Hepatocyte (in vitro differentiated cells): Measurements from ENCODE around the gene NDUFB4. TPM values are rescaled to one million over a fixed set of nuclear protein-coding genes. Genes with fewer than 3 reads are reported as not detected.
"Not testable (repeated sequence)": the region's sequence is repeated elsewhere in the genome, so short reads cannot be mapped to it uniquely, and the experiment has no call there.

ENCODE experiments used
- DNase-seq: peaks from one replicate; pipeline ENCODE4 v3.0.0-alpha.2; 2016; ENCODE audit warnings: low spot score
- H2AFZ ChIP-seq: fragments of 200-600 bp; sonication (generic); 2 replicates; pipeline ENCODE4 v1.6.0; 2016; ENCODE audit warnings: antibody characterized with exemption, mild to moderate bottlenecking
- H3K27ac ChIP-seq: fragments of 200-600 bp; sonication (generic); 2 replicates; pipeline ENCODE4 v1.5.1; 2016; ENCODE audit warnings: mild to moderate bottlenecking
- H3K27me3 ChIP-seq: fragments of 200-600 bp; sonication (generic); 2 replicates; pipeline ENCODE4 v1.6.1; 2016
- H3K36me3 ChIP-seq: fragments of 200-600 bp; sonication (generic); replicated peaks from 2 replicates; pipeline ENCODE4 v1.5.1; 2016; ENCODE audit warnings: low read depth; ENCODE audit not compliant: insufficient read depth
- H3K4me1 ChIP-seq: fragments of 200-600 bp; sonication (generic); 2 replicates; pipeline ENCODE4 v1.5.1; 2016; ENCODE audit warnings: mild to moderate bottlenecking, moderate library complexity; ENCODE audit not compliant: insufficient read depth
- H3K4me2 ChIP-seq: fragments of 200-600 bp; sonication (generic); 2 replicates; pipeline ENCODE4 v1.6.0; 2016
- H3K4me3 ChIP-seq: fragments of 200-600 bp; sonication (generic); 2 replicates; pipeline ENCODE4 v1.5.1; 2016; ENCODE audit warnings: mild to moderate bottlenecking
- H3K79me2 ChIP-seq: fragments of 200-600 bp; sonication (generic); 2 replicates; pipeline ENCODE4 v1.6.0; 2017; ENCODE audit warnings: mild to moderate bottlenecking
- H3K9me2 ChIP-seq: fragments of 200-600 bp; sonication (generic); replicated peaks from 2 replicates; pipeline ENCODE4 v1.6.0; 2017; ENCODE audit warnings: mild to moderate bottlenecking; ENCODE audit not compliant: insufficient read depth
- H3K9me3 ChIP-seq: fragments of 200-600 bp; sonication (generic); 2 replicates; pipeline ENCODE4 v1.5.1; 2016; ENCODE audit warnings: low read depth, mild to moderate bottlenecking
- H4K20me1 ChIP-seq: fragments of 200-600 bp; sonication (generic); 2 replicates; pipeline ENCODE4 v1.6.0; 2016; ENCODE audit warnings: mild to moderate bottlenecking; ENCODE audit not compliant: insufficient read depth, poor library complexity, severe bottlenecking
- CTCF ChIP-seq: fragments of 200-600 bp; sonication (generic); IDR thresholded peaks from 2 replicates; pipeline ENCODE4 v1.5.1; 2016; ENCODE audit warnings: antibody characterized with exemption, mild to moderate bottlenecking; ENCODE audit not compliant: poor library complexity
- EZH2 ChIP-seq: fragments of 200-600 bp; sonication (generic); IDR thresholded peaks from 2 replicates; pipeline ENCODE4 v1.6.1; 2016; ENCODE audit warnings: antibody characterized with exemption, mild to moderate bottlenecking, borderline replicate concordance
- EZH2phosphoT487 ChIP-seq: fragments of 200-600 bp; sonication (generic); IDR thresholded peaks from one replicate; pipeline ENCODE4 v1.6.1; 2018; ENCODE audit warnings: antibody characterized with exemption, mild to moderate bottlenecking, low read depth, moderate library complexity; ENCODE audit not compliant: unreplicated experiment, severe bottlenecking
- WGBS: methylation state at CpG from one replicate; pipeline ENCODE4 v1.1.6; 2016; ENCODE audit warnings: low lambda C conversion rate; ENCODE audit errors: missing lambda C conversion rate; 5-methylcytosine and 5-hydroxymethylcytosine counted together
- polyA plus RNA-seq: library from polyadenylated mRNA; unstranded; fragments of >200 nt; fragmentation: Nextera tagmentation; extraction: Ambion mirVana; gene quantifications from 2 replicates; pipeline ENCODE4 v1.2.1, GENCODE V29; 2016
- total RNA-seq: library from RNA; depleted of rRNA; stranded (reverse); fragments of >200 nt; gene quantifications from 2 replicates; pipeline ENCODE4 v1.2.3, GENCODE V29; 2014

NDUFB4 gene
- total and polyA plus RNA-seq, 2 experiments from 2014 or later: 114 to 290 TPM

GRCh38 chr3:120637851-120638559 is 41.9 kb downstream of the NDUFB4 start:
- Histone ChIP-seq H3K9me3 (no peaks in the 10 kb centered on the region), H3K27ac (no peak overlapping the region), H3K27me3 (no peaks in the 10 kb centered on the region), H3K9me2 (no peaks in the 10 kb centered on the region), H3K4me3 (no peak overlapping the region), H3K4me1 (no peaks in the 10 kb centered on the region), H3K79me2 (no peaks in the 10 kb centered on the region), H4K20me1 (no peaks in the 10 kb centered on the region), H2AFZ (no peak overlapping the region), H3K36me3 (no peaks in the 10 kb centered on the region), H3K4me2 (no peak overlapping the region)
- WGBS: 79% methylated on average over 6 of the region's 6 CpGs
- TF ChIP-seq EZH2phosphoT487: no peak
- DNase-seq: no peak

DNA sequence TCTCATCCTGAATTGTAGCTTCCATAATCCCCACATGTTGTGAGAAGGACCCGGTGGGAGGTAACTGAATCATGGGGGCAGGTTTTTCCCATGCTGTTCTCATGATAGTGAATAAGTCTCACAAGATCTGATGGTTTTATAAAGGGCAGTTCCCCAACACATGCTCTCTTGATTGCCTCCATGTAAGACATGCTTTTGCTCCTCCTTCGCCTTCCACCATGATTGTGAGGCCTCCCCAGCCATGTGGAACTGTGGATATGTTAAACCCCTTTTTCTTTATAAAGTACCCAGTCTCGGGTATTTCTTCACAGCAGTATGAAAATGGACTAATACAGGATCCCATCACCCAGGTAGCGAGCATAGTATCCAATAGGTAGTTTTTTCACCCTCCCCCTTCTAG is 42.7 kb downstream of the NDUFB4 start:
- H3K27me3 ChIP-seq, H3K4me2 ChIP-seq, H3K27ac ChIP-seq, H2AFZ ChIP-seq, DNase-seq, H3K36me3 ChIP-seq, H3K9me2 ChIP-seq, H3K4me1 ChIP-seq, H3K79me2 ChIP-seq, H3K4me3 ChIP-seq, H3K9me3 ChIP-seq, H4K20me1 ChIP-seq: not testable (repeated sequence)
- WGBS: 97% methylated on average over 4 of the region's 4 CpGs

- Histone ChIP-seq H3K9me3 (no peaks in the 10 kb centered on the region), H3K27ac (no peak overlapping the region), H3K36me3 (no peaks in the 10 kb centered on the region), H4K20me1 (no peaks in the 10 kb centered on the region), H2AFZ (no peak overlapping the region), H3K4me1 (no peaks in the 10 kb centered on the region), H3K79me2 (no peaks in the 10 kb centered on the region), H3K4me2 (no peak overlapping the region), H3K27me3 (no peaks in the 10 kb centered on the region), H3K4me3 (no peak overlapping the region), H3K9me2 (no peaks in the 10 kb centered on the region)
- no peak for DNase-seq
- 100% methylated on average over 1 of the region's 1 CpG for WGBS
- TF ChIP-seq EZH2 (no peak), EZH2phosphoT487 (no peak), CTCF (no peak)
Measured at GRCh38 chr3:120640231-120640630, 44.1 kb downstream of the NDUFB4 start.

GRCh38 chr3:120641696-120642246 is 45.6 kb downstream of the NDUFB4 start:
- Histone ChIP-seq H2AFZ (no peak overlapping the region), H3K36me3 (no peaks in the 10 kb centered on the region), H3K4me2 (no peak overlapping the region), H3K9me3 (no peaks in the 10 kb centered on the region), H3K4me3 (no peak overlapping the region), H3K9me2 (no peaks in the 10 kb centered on the region), H3K4me1 (no peaks in the 10 kb centered on the region), H4K20me1 (no peaks in the 10 kb centered on the region), H3K27me3 (no peaks in the 10 kb centered on the region), H3K27ac (no peak overlapping the region), H3K79me2 (no peaks in the 10 kb centered on the region)
- TF ChIP-seq EZH2phosphoT487: no peak
- TF ChIP-seq EZH2: no peak
- no peak for TF ChIP-seq CTCF
- 100% methylated on average over 2 of the region's 2 CpGs for WGBS
- DNase-seq: no peak
